Endothelial cell of umbilical vein (primary cell): ENCODE data around the gene C12orf43. TPM values are rescaled to one million over a fixed set of nuclear protein-coding genes. Genes with fewer than 3 reads are reported as not detected.

Source experiments
- BruUV-seq: library from RNA; stranded (reverse); fragments of 400-500 nt; replicated peaks from 2 replicates; lab custom pipeline; 2021; lab: Mats Ljungman, UMichigan
- CTCF ChIA-PET: fragments of 300-600, 350-600 bp; sonication (Branson Sonifier 250); formaldehyde crosslinking; loops from one replicate; lab custom pipeline; 2021; ENCODE audit warnings: antibody characterized with exemption, inconsistent platforms; lab: Charles Lee
- POLR2A ChIA-PET: fragments of 300-600, 350-600 bp; sonication (Branson Sonifier 250); formaldehyde crosslinking; loops from one replicate; lab custom pipeline; 2021; ENCODE audit warnings: antibody characterized with exemption, inconsistent platforms; lab: Charles Lee
- DNase-seq: peaks from one replicate; pipeline ENCODE4 v3.0.0-alpha.2; 2011; ENCODE audit warnings: low read depth, low spot score
- FAIRE-seq: peaks from 2 replicates; lab custom pipeline; 2011; peaks lifted over from hg19 to GRCh38; lab: Jason Lieb, UNC
- H2AFZ ChIP-seq: 2 replicates; pipeline ENCODE4 v1.6.0; 2012; ENCODE audit warnings: low read depth, low read length, control low read depth, inconsistent platforms
- H3K27ac ChIP-seq: 2 replicates; pipeline ENCODE4 v1.5.1; 2011; ENCODE audit warnings: low read depth, mild to moderate bottlenecking, control low read depth, low read length, moderate library complexity; ENCODE audit not compliant: insufficient read depth
- H3K27me3 ChIP-seq, 2 experiments: 2 replicates each; pipeline versions ENCODE4 v1.6.0 to v1.6.1; 2011; ENCODE audit warnings: low read length in 2 of 2, mixed read lengths in 1 of 2; ENCODE audit not compliant: control insufficient read depth in 2 of 2, insufficient read depth in 2 of 2
- H3K36me3 ChIP-seq, 2 experiments: 2 replicates in 1 of 2; 3 replicates in 1 of 2; pipeline ENCODE4 v1.5.1; 2011; ENCODE audit warnings: low read length in 2 of 2, mild to moderate bottlenecking in 1 of 2, moderate library complexity in 1 of 2; ENCODE audit not compliant: control insufficient read depth in 2 of 2, insufficient read depth in 2 of 2; ENCODE audit errors: extremely low read depth in 1 of 2
- H3K4me1 ChIP-seq: 3 replicates; pipeline ENCODE4 v1.5.1; 2011; ENCODE audit warnings: mild to moderate bottlenecking, low read length; ENCODE audit not compliant: control insufficient read depth, insufficient read depth; ENCODE audit errors: extremely low read depth
- H3K4me2 ChIP-seq: 2 replicates; pipeline ENCODE4 v1.6.1; 2011; ENCODE audit warnings: low read length, control low read depth, mixed read lengths; ENCODE audit not compliant: insufficient read depth
- H3K4me3 ChIP-seq, 3 experiments: fragments of 200-600 bp in 1 of 3; sonication (generic), shearing (Covaris generic) in 1 of 3; replicated peaks in 1 of 3; 2 replicates each; pipeline ENCODE4 v1.5.1; 2011 to 2016; ENCODE audit warnings: control low read depth in 3 of 3, low read length in 3 of 3, mild to moderate bottlenecking in 2 of 3, inconsistent platforms in 1 of 3, low read depth in 1 of 3, moderate library complexity in 1 of 3; ENCODE audit not compliant: insufficient read depth in 1 of 3
- H3K79me2 ChIP-seq: 2 replicates; pipeline ENCODE4 v1.6.0; 2012; ENCODE audit warnings: low read length, inconsistent platforms; ENCODE audit not compliant: control insufficient read depth, insufficient read depth
- H3K9ac ChIP-seq: replicated peaks from 2 replicates; pipeline ENCODE3; 2011; ENCODE audit warnings: low read length, control low read depth; ENCODE audit not compliant: insufficient read depth; ENCODE audit errors: extremely low read depth
- H3K9me1 ChIP-seq: replicated peaks from 3 replicates; pipeline ENCODE4 v1.6.0; 2011; ENCODE audit warnings: mild to moderate bottlenecking, low read length; ENCODE audit not compliant: control insufficient read depth, insufficient read depth; ENCODE audit errors: extremely low read depth
- H3K9me3 ChIP-seq: replicated peaks from 2 replicates; pipeline ENCODE4 v1.5.1; 2012; ENCODE audit warnings: low read length, inconsistent platforms; ENCODE audit not compliant: control insufficient read depth, insufficient read depth
- H4K20me1 ChIP-seq: replicated peaks from 2 replicates; pipeline ENCODE3; 2011; ENCODE audit warnings: mild to moderate bottlenecking, low read length; ENCODE audit not compliant: control insufficient read depth, insufficient read depth; ENCODE audit errors: extremely low read depth
- EZH2 ChIP-seq: IDR thresholded peaks from 2 replicates; pipeline ENCODE4 v1.6.1; 2012; ENCODE audit warnings: borderline replicate concordance, low read depth, mild to moderate bottlenecking, moderate library complexity, low read length, inconsistent platforms; ENCODE audit not compliant: severe bottlenecking
- FOS ChIP-seq: IDR thresholded peaks from 2 replicates; pipeline ENCODE4 v1.6.1; 2011; ENCODE audit warnings: mild to moderate bottlenecking, low read length, moderate library complexity, borderline replicate concordance; ENCODE audit not compliant: insufficient read depth
- GATA2 ChIP-seq: IDR thresholded peaks from 2 replicates; pipeline ENCODE4 v1.7.0; 2011; ENCODE audit warnings: low read depth, mild to moderate bottlenecking, moderate library complexity, mixed read lengths, low read length; ENCODE audit not compliant: insufficient read length, insufficient read depth
- JUN ChIP-seq: IDR thresholded peaks from 2 replicates; pipeline ENCODE4 v1.6.1; 2011; ENCODE audit warnings: borderline replicate concordance, low read depth; ENCODE audit not compliant: insufficient read length, insufficient read depth
- MYC ChIP-seq: IDR thresholded peaks from one replicate; pipeline ENCODE4 v1.6.1; 2011; ENCODE audit warnings: mild to moderate bottlenecking, low read depth, low read length
- POLR2A ChIP-seq: IDR thresholded peaks from 2 replicates; pipeline ENCODE4 v1.6.1; 2012; ENCODE audit warnings: low read depth, mild to moderate bottlenecking, control low read depth, low read length
- POLR2AphosphoS5 ChIP-seq: IDR thresholded peaks from 2 replicates; pipeline ENCODE4 v1.6.1; 2012; ENCODE audit warnings: low read depth, mild to moderate bottlenecking, control low read depth, low read length, moderate library complexity; ENCODE audit not compliant: insufficient read depth
- dilution Hi-C: fragments of 300-500 bp; cut with MboI; formaldehyde crosslinking; loops from one replicate; pipeline ENCODE4 v1.15.0; 2019; ENCODE audit warnings: low sequenced_read_pairs; ENCODE audit not compliant: extremely low pct_ligation_motif_present
- intact Hi-C: fragments of 100-400 bp; cut with micrococcal nuclease; formaldehyde crosslinking; loops from one replicate; pipeline ENCODE4 v1.10.0; 2022
- polyA plus RNA-seq, 4 experiments: library from polyadenylated mRNA; depleted of rRNA in 3 of 4; stranded (reverse) in 3 of 4; unstranded in 1 of 4; fragments of >200 nt; gene quantifications; 2 replicates each; pipeline versions ENCODE4 v1.2.1 to v1.2.3, GENCODE V29; 2011 to 2012; ENCODE audit warnings: missing spikeins in 1 of 4
- total RNA-seq: library from RNA; stranded (reverse); gene quantifications from 2 replicates; pipeline ENCODE4 v1.2.3, GENCODE V29; 2021
- TF ChIP-seq, protein P1 (sequence below): IDR thresholded peaks from 2 replicates; pipeline ENCODE4 v1.6.1; 2011; ENCODE audit not compliant: insufficient read depth, insufficient read length
- TF ChIP-seq, protein P2 (sequence below), 2 donors: IDR thresholded peaks; 1 replicate in 1 of 2; 2 replicates in 1 of 2; pipeline ENCODE4 v1.5.1; 2011; ENCODE audit warnings: low read length in 2 of 2, mild to moderate bottlenecking in 2 of 2, moderate library complexity in 2 of 2, control low read depth in 1 of 2, inconsistent platforms in 1 of 2, low read depth in 1 of 2; ENCODE audit not compliant: insufficient read depth in 1 of 2; ENCODE audit errors: extremely low read depth in 1 of 2

Gene C12orf43
- total and polyA plus RNA-seq, 2 donors (not counting 3 experiments of a cell fraction or from before 2014, with no cell fraction given), result 12.3 to 24.7 TPM

DNA sequence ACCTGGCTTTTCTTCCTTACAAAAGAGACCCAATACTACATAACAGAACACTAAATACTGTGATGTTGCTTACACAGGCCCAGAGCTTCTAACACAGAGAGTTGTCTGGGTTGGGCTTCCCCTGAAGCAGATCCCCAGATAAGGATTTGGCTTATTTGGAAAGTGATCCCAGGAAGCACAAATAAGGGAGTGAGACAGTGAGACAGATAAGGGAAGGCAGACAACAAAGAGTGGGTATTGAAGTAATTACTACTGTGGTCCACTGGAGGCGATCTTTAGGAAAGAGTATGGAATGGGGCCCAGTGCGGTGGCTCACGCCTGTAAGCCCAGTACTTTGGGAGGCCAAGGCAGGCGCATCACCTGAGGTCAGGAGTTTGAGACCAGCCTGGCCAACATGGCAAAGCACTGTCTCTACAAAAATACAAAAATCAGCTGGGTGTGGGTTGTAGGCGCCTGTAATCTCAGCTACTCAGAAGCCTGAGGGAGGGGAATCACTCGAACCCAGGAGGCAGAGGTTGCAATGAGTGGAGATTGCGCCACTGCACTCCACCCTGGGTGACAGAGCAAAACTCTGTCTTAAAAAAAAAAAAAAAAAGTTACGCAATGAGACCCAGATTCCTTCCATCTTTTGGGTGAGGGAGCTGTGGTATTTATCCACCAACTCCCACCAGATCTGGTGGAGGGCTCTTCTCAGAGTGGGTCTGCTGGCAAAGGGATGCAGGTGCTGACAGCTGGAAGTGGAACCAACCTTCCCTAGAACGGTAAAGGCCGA lies 10.2 kb upstream of the C12orf43 start:
- CTCF ChIA-PET, result interaction anchor here (0.6 to 2.0 kb wide), 3 partner anchors 8 to 391 kb away, joined by 3 to 8 read pairs (median 5); no protein-coding TSS in a partner anchor
- Histone ChIP-seq H3K79me2 (no peaks in the 10 kb centered on the region), H3K4me3 (no peak overlapping the region), H3K9ac (no peak overlapping the region), H3K9me3 (no peaks in the 10 kb centered on the region), H3K27me3 (peaks cover 0 to 5% of the 10 kb centered on the region in 2 experiments), H3K36me3 (no peaks in the 10 kb centered on the region), H4K20me1 (no peaks in the 10 kb centered on the region), H3K9me1 (no peaks in the 10 kb centered on the region), H3K27ac (no peak overlapping the region), H3K4me2 (no peak overlapping the region), H3K4me1 (no peaks in the 10 kb centered on the region), H2AFZ (no peak overlapping the region)
- dilution Hi-C loops, result no loop called here
- TF ChIP-seq FOS (no peak), POLR2AphosphoS5 (no peak), EZH2 (no peak), POLR2A (no peak), MYC (no peak), JUN (no peak), GATA2 (no peak)
- TF ChIP-seq, protein P1, sequence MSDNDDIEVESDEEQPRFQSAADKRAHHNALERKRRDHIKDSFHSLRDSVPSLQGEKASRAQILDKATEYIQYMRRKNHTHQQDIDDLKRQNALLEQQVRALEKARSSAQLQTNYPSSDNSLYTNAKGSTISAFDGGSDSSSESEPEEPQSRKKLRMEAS, result no peak
- TF ChIP-seq, protein P2, sequence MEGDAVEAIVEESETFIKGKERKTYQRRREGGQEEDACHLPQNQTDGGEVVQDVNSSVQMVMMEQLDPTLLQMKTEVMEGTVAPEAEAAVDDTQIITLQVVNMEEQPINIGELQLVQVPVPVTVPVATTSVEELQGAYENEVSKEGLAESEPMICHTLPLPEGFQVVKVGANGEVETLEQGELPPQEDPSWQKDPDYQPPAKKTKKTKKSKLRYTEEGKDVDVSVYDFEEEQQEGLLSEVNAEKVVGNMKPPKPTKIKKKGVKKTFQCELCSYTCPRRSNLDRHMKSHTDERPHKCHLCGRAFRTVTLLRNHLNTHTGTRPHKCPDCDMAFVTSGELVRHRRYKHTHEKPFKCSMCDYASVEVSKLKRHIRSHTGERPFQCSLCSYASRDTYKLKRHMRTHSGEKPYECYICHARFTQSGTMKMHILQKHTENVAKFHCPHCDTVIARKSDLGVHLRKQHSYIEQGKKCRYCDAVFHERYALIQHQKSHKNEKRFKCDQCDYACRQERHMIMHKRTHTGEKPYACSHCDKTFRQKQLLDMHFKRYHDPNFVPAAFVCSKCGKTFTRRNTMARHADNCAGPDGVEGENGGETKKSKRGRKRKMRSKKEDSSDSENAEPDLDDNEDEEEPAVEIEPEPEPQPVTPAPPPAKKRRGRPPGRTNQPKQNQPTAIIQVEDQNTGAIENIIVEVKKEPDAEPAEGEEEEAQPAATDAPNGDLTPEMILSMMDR (IDR thresholded peaks at IDR 0.05; ENCODE audit: extremely low read depth in 1 of 2, insufficient read depth in 1 of 2, low read depth in 1 of 2, low read length in 2 of 2), result no peak
- BruUV-seq, result no TSS peak
- DNase-seq, result no peak
- intact Hi-C loops, result no loop called here
- FAIRE-seq, result no peak
- POLR2A ChIA-PET, result interaction anchor here (0.7 kb wide), 1 partner anchor 305 kb away, joined by 3 read pairs; no protein-coding TSS in a partner anchor
